HK-2 (cell line): ENCODE measurements around the gene CDHR4.
"Not testable (repeated sequence)": the region's sequence is repeated elsewhere in the genome, so short reads cannot be mapped to it uniquely, and the experiment has no call there.

Experiments
- DNase-seq: peaks from one replicate; pipeline ENCODE4 v3.0.0-alpha.2; 2018; ENCODE audit not compliant: unreplicated experiment

The CDHR4 gene

GRCh38 chr3:49799761-49800160 lies at the start of gene CDHR4:
Gene CDHR4 (minus strand): TSS chr3:49799873. CDS start chr3:49799812, 61 bp downstream.
- peak; percentile 49 for DNase-seq

GRCh38 chr3:49845694-49846093 lies 46.0 kb upstream of the CDHR4 start:
- no peak for DNase-seq

DNA sequence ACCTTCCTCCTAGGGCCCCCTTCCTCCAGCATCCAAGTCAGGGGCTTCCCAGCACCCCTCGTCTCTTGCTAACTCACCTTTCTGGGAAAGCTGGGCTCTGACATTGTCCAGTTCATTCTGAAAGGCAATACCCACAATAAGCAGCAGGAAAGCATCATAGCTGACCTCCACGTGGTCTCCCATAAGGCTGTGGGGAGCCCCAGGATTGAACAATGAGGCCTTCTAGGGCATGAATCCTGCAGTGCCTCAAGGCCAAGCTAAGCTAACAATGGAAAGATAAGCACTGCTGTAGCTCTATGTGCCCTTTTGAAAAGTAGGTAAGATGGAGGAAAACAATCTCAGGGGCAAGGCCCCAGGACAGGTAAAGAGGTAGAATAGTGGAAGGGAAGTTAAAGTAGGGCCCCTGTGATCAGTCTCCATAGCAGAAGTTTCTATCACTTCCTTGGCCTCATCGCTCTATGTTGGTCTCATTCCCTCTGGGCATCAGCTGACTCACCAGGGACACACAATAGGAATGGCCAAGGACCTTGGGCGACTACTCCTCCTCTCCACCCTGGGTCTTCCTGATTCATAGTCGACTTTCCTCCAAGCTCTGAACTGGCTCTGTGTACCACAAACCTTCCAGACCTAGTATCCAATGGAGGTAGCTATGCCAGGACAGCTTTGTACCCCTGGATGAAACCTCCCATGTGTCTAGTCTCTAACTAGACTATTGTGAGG lies 45.0 kb upstream of the CDHR4 start:
- DNase-seq = no peak

DNA sequence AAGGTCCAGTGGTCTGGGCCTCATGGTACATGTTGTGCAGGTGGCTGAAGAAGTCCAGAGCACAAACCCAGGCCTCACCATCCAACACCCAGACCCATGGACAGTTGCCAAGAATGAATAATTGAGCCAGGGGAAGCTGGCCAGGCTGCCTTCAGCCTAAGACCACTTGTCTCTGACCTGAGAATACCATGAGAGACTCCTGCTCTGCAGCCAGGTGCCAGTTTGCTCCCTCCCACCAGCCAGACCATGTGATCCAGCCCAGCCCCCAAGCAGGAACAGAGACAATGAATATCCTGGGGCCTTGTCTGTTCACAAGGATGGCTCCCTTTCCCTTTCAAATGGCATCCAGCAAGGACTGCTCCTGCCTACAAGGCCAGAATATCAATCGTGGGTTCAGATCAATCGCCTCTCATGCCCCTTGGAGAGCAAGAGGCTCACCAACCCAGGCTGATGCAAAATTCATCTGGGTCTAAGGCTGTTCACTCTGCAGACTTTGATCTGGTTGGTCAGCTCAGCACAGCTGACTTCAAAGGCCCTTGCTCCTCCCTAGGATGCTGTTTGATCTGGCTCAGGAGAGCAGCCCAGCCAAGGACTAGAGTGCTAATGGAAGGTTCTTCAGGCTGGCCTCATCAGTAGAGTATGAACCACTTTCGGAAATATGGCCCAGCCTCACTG lies 43.3 kb upstream of the CDHR4 start:
- DNase-seq = no peak

DNA sequence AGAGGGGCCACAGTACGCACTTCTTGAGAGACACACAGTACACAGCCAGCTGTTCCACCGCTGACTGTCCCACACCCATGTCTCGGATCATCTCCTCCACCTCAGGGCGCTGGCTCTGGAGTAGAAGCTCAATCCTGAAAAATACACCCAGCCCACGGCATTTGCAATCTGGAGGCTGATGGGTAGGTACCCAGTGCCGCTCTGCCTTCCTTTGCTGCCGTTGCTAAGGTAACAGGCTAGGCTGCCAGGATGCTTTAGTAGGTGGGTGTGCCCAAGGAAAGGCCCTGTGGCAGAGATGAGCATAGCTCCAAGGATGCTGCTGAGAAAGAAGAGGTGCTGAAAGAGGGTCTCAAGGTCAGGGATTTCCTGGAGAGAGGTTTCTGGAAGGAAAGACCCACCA lies 42.1 kb upstream of the CDHR4 start:
- DNase-seq = no peak

GRCh38 chr3:49841126-49841696 lies 41.5 kb upstream of the CDHR4 start:
- peak; percentile 8 for DNase-seq

GRCh38 chr3:49840388-49840787 lies 40.7 kb upstream of the CDHR4 start:
- DNase-seq = no peak

- peak; percentile 49 for DNase-seq
Measured at GRCh38 chr3:49839193-49839809, 39.6 kb upstream of the CDHR4 start.

- no peak for DNase-seq
Measured at GRCh38 chr3:49831341-49831740, 31.7 kb upstream of the CDHR4 start.

GRCh38 chr3:49826016-49826415 lies 26.3 kb upstream of the CDHR4 start:
- no peak for DNase-seq

DNA sequence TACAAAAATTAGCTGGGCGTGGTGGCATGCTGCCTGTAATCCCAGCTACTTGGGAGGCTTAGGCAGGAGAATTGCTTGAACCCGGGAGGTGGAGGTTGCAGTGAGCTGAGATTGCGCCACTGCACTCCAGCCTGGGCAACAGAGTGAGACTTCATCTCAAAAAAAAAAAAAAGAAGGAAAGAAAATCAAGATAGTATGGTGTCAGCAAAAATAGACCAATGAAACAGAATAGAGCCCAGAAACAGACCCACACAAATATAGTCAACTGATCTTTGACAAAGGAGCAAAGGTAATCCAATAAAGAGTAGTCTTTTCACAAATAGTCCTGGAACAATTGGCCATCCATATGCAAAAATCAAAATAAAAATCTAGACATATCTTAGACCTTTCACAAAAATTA lies 23.5 kb upstream of the CDHR4 start:
- DNase-seq = not testable (repeated sequence)

GRCh38 chr3:49813497-49814174 lies 14.0 kb upstream of the CDHR4 start, which contains the start of gene UBA7:
Gene UBA7 (minus strand): TSS chr3:49813953. CDS start chr3:49813787, 166 bp downstream.
- peak; percentile 34 for DNase-seq

DNA sequence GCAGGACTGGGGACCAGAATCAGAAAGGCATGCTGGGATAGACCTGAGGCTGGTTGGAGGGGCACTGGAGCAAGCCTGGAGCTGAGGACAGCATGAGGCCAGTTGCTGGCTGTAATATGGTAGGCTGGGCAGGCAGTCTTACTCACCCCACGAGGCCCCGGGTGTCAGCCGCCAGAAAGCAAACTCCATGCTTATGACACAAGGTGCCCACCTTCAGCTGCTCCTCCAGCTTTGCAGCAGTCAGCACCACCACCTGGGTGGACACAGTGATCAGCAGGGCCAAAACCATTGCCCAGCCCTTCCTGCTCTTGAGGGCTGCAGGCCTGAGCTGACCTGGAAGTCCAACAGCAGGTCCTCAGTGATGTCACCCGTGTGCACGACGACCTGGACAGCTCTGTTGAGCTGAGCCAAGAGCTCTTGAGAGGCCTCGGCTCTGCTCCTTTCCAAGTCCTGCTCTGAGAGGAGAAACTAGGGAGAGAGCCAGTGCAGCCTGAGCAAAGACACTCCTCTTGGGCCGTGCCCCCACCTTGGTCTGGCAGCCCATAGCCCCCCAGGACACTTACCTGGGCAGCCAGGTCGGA lies 13.3 kb upstream of the CDHR4 start:
- DNase-seq = no peak

DNA sequence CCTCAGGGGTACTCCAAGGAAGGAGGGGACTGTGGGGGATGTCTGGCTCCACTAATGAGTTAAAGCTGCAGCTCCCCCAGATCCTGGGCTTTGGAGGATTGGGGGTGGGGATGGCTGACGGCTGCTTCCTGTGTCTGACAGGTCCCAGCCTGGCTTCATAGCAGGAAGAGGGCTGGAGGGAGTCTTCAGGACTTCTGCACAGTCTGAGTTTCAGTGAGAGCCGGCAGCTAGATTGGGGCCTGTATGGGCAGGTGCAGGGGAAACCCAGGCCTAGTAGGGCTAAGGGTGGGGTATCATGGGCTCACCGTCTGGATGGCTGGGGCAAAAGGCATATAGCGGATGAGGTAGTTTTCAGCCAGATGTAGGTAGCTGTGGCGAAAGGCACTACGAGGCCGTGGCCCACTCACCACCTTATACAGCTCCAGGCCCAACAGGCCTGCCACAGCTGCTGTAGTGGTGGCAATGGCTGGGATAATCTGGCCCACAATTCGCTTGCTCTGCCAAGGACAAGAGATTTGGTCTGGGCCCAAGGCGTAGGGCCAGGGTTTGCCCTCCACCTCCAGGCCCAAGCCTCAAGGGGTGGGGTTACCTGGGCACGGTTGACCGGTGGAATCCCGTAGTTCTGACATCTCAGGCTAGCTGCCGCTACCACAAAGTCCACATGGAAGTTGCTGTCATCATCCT lies 7.9 kb upstream of the CDHR4 start:
- DNase-seq = no peak

- DNase-seq = no peak
Measured at GRCh38 chr3:49806850-49807249, 7.2 kb upstream of the CDHR4 start.

DNA sequence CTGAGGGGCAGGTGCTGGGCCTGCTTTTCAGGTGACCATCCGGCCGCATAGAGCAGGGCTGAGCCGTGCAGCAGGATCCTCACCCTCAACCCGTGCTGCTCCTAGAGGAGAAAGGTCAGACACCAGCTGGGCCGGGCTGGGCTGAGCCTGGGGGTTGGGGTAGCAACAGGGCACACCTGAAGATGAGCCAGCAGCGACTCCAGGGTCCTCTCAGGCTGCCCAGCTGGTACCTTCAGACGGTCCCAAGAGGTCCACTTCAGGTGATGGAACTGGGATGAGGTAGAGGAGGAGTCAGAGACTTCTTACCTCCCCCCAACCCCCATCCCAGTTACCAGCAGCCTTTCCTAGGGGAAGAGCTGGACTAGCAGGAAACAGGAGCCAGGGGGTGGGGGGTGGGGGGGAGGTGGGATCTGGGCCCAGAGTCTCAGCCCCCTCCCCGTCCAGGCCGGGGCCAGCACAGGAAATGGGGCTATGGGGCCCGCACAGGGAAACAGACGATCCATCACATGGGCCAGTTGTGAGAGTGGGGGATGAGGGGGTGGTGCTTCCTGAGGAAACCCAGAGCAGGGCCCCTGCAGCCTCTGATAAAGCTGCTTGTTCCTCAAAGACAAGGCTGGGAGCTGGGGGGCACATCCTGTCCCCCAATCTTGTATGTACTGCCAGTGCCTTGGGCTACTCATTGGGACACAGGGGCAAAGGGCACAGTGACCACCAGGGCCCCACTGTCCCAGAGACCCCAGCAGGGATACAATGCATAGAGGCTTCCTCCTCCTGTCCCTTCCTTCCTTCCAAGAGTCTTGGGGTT lies 6.4 kb upstream of the CDHR4 start:
- DNase-seq = no peak

GRCh38 chr3:49805367-49805782 lies 5.7 kb upstream of the CDHR4 start:
- no peak for DNase-seq

GRCh38 chr3:49804141-49805041 lies 4.7 kb upstream of the CDHR4 start:
- DNase-seq = no peak
